DND-41 (cell line): ENCODE data around the gene GPAT3.
A peak's percentile ranks its signal among the peaks of the same experiment; 100 is the strongest.

Experiments
- ATAC-seq: fragments of 200-7000 bp; cut with Tn5 transposase; 3 replicates; pipeline ENCODE4 v1.9.1; 2021; ENCODE audit warnings: low read depth; ENCODE audit not compliant: insufficient read depth
- DNase-seq: peaks from one replicate; pipeline ENCODE4 v3.0.0-alpha.2; 2020
- H2AFZ ChIP-seq: 2 replicates; pipeline ENCODE4 v1.6.0; 2012; ENCODE audit warnings: low read depth, low read length
- H3K27ac ChIP-seq: 2 replicates; pipeline ENCODE4 v1.5.1; 2012; ENCODE audit warnings: low read length, inconsistent platforms
- H3K27me3 ChIP-seq: fragments of 200-600 bp; sonication (generic); 2 replicates; pipeline ENCODE4 v1.6.0; 2012; ENCODE audit warnings: low read length, mild to moderate bottlenecking, inconsistent platforms; ENCODE audit not compliant: insufficient read depth, poor library complexity
- H3K36me3 ChIP-seq: 2 replicates; pipeline ENCODE4 v1.5.1; 2012; ENCODE audit warnings: low read length, inconsistent platforms; ENCODE audit not compliant: insufficient read depth
- H3K4me1 ChIP-seq: 2 replicates; pipeline ENCODE4 v1.5.1; 2012; ENCODE audit warnings: mild to moderate bottlenecking, low read length; ENCODE audit not compliant: insufficient read depth
- H3K4me2 ChIP-seq: 2 replicates; pipeline ENCODE4 v1.6.0; 2012; ENCODE audit warnings: mild to moderate bottlenecking, moderate library complexity, low read length, inconsistent platforms; ENCODE audit not compliant: insufficient read depth
- H3K4me3 ChIP-seq, 2 experiments: fragments of 200-600 bp in 1 of 2; shearing (Covaris generic) in 1 of 2; 2 replicates each; pipeline ENCODE4 v1.5.1; 2012 to 2016; ENCODE audit warnings: inconsistent platforms in 2 of 2, low read length in 2 of 2, mild to moderate bottlenecking in 2 of 2, low read depth in 1 of 2, moderate library complexity in 1 of 2
- H3K79me2 ChIP-seq: 2 replicates; pipeline ENCODE4 v1.6.0; 2012; ENCODE audit warnings: low read length, inconsistent platforms; ENCODE audit not compliant: insufficient read depth
- H3K9ac ChIP-seq: 2 replicates; pipeline ENCODE4 v1.6.0; 2012; ENCODE audit warnings: low read depth, mild to moderate bottlenecking, inconsistent platforms, low read length, moderate library complexity
- H3K9me3 ChIP-seq: 2 replicates; pipeline ENCODE4 v1.5.1; 2012; ENCODE audit warnings: low read length, moderate library complexity, mild to moderate bottlenecking, inconsistent platforms; ENCODE audit not compliant: insufficient read depth, severe bottlenecking
- H4K20me1 ChIP-seq: 2 replicates; pipeline ENCODE4 v1.6.0; 2012; ENCODE audit warnings: low read length; ENCODE audit not compliant: insufficient read depth
- EZH2 ChIP-seq: IDR thresholded peaks from 3 replicates; pipeline ENCODE4 v1.6.1; 2012; ENCODE audit warnings: borderline replicate concordance, low read depth, mild to moderate bottlenecking, moderate library complexity, low read length, inconsistent platforms; ENCODE audit not compliant: severe bottlenecking
- TF ChIP-seq, protein P1 (sequence below): IDR thresholded peaks from 2 replicates; pipeline ENCODE4 v1.5.1; 2012; ENCODE audit warnings: borderline replicate concordance, low read length, moderate library complexity, mild to moderate bottlenecking; ENCODE audit not compliant: poor library complexity, severe bottlenecking; ENCODE audit errors: extremely low read depth

The GPAT3 gene

DNA sequence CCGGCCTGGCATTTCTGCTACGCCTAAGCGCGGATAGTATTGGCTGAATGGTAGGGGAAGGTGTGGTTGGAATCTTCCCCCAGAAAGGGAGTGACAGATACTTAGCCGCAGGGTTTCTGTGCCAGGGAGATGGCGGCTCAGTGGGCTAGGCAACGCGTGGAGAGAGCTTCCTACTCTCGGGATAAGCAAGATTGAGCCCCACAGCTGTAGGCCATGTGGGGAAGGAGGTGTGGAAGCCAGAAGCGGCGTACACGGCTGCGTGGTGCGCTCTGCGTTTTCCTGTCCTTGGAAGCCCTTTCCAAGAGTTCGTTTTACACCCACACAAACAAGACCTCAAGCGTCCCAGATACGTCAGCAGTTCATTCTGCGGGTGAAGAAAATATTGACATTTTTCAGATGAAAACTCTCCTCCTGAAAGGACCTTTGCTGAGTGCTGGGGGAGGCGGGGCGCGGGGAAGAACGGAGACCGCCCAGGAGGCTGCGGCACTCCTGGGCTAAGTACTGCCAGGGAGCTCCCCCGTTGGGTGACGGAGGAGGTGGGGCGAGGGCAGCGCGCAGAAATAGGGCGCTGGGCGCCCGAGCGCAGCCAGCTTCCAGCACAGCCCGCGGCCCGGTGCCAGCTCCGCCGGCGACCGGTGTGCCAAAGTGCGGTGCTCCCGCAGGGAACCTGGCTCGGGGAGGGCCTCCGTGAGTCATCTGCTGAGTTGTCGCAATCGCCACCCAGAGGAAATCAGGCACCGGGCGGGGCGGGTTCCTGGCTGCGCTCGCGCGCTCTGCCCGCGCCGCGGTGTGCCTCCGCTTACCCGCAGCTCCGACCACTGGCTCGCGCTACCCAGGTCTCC is at the start of gene GPAT3:
Gene GPAT3 (plus strand): TSS at position 589 of the 842 bp plus-strand sequence. CDS start 515 bp downstream, outside the sequence.
- H2AFZ ChIP-seq, result no peak within 1 kb of the TSS
- H3K27me3 ChIP-seq, result peaks cover 7% of the 10 kb centered on the region
- no peak within 1 kb of the TSS for H3K4me2 ChIP-seq
- no peak within 1 kb of the TSS for H3K9ac ChIP-seq
- H4K20me1 ChIP-seq, result no peaks in the 10 kb centered on the region
- H3K9me3 ChIP-seq, result no peaks in the 10 kb centered on the region
- DNase-seq (no peak), ATAC-seq (no peak)
- no peak within 1 kb of the TSS for H3K4me3 ChIP-seq
- H3K27ac ChIP-seq, result no peak within 1 kb of the TSS
- H3K79me2 ChIP-seq, result no peaks in the 10 kb centered on the region
- H3K4me1 ChIP-seq, result no peaks in the 10 kb centered on the region
- H3K36me3 ChIP-seq, result no peaks in the 10 kb centered on the region
- TF ChIP-seq, protein P1, sequence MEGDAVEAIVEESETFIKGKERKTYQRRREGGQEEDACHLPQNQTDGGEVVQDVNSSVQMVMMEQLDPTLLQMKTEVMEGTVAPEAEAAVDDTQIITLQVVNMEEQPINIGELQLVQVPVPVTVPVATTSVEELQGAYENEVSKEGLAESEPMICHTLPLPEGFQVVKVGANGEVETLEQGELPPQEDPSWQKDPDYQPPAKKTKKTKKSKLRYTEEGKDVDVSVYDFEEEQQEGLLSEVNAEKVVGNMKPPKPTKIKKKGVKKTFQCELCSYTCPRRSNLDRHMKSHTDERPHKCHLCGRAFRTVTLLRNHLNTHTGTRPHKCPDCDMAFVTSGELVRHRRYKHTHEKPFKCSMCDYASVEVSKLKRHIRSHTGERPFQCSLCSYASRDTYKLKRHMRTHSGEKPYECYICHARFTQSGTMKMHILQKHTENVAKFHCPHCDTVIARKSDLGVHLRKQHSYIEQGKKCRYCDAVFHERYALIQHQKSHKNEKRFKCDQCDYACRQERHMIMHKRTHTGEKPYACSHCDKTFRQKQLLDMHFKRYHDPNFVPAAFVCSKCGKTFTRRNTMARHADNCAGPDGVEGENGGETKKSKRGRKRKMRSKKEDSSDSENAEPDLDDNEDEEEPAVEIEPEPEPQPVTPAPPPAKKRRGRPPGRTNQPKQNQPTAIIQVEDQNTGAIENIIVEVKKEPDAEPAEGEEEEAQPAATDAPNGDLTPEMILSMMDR, result no peak
- no peak for TF ChIP-seq EZH2

DNA sequence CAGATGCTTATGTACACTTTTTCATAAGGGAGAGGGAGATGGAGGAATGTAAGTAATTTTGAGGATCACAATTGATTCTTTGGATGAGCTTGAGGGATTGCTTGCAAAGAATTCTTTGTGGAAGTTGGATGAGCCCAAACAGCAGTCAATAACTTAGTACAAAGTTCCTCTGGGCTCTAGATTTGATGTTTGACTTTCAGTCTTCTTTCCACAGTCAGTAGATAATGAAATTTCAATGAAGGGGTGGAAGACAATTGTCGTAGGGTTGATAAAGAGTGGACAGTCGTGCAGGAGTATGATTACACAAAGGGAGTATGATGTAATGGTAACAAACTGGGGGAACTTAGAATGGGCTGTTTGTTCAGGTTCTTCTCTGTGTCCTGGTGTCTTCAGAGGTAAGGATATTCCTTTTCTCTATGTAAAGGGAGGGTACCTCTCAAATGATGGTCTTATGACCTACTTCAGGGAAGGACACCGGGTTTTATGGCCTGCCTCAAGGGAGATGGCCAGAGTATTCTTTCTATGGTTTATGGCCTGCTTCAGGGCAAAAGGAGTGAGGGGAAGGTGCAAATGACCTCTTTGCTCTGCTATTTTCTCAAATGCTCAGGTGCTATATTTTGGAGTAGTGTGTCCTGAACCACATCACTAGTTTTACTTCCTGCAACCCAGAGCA is 49.3 kb upstream of the GPAT3 start:
- TF ChIP-seq, protein P1, result no peak
- no peak for TF ChIP-seq EZH2
- H3K27me3 ChIP-seq, result no peaks in the 10 kb centered on the region
- no peak for DNase-seq
- no peak overlapping the region for H3K4me2 ChIP-seq
- peaks cover 22% of the 10 kb centered on the region for H3K4me1 ChIP-seq
- H4K20me1 ChIP-seq, result no peaks in the 10 kb centered on the region
- peaks cover 5% of the 10 kb centered on the region for H3K79me2 ChIP-seq
- H3K4me3 ChIP-seq, result no peak overlapping the region
- no peaks in the 10 kb centered on the region for H3K9me3 ChIP-seq
- H2AFZ ChIP-seq, result peak overlapping the region; percentile 76
- no peak for ATAC-seq
- H3K36me3 ChIP-seq, result no peaks in the 10 kb centered on the region
- no peak overlapping the region for H3K27ac ChIP-seq
- H3K9ac ChIP-seq, result no peak overlapping the region

DNA sequence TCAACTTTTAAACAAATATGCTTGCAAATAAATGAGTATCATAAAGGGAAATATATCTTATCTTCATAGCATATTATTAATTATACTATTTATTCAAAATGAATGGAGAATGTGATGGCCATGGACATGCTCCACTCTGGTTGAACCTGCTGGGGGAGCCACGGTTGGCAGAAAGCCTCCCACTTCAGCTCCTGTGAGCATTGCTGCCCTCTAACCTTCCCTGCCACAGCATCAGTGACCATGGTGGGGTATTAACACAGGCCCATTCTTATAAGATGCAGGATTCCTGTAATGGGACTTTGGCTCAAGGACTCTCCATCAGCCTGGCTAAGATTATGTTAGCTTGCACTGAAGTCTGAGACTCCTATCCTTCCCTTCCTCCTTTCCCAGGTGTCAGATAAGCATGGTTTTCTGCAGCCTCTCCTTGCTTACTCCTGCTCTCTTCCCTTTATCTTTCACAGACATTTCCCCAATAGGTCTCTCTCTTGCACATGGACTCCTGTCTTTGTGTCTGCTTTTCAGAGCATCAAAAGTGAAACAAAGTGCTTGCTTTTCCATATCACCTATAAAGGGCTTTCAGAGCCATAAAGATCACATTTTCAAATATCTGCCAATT is 46.1 kb upstream of the GPAT3 start:
- H3K27me3 ChIP-seq, result no peaks in the 10 kb centered on the region
- no peak overlapping the region for H3K4me3 ChIP-seq
- H3K9me3 ChIP-seq, result no peaks in the 10 kb centered on the region
- H3K79me2 ChIP-seq, result no peaks in the 10 kb centered on the region
- H2AFZ ChIP-seq, result peak overlapping the region; percentile 10; the same call in 1 of the 2 replicates
- ATAC-seq, result no peak
- DNase-seq, result no peak
- H3K4me2 ChIP-seq, result no peak overlapping the region
- no peak overlapping the region for H3K9ac ChIP-seq
- no peak for TF ChIP-seq EZH2
- TF ChIP-seq, protein P1, result no peak
- H3K36me3 ChIP-seq, result no peaks in the 10 kb centered on the region
- peaks cover 8% of the 10 kb centered on the region for H3K4me1 ChIP-seq
- no peak overlapping the region for H3K27ac ChIP-seq
- no peaks in the 10 kb centered on the region for H4K20me1 ChIP-seq
